Colonic mucosa (tissue), 4 donors: ENCODE data around the gene NOC2L. TPM values are rescaled to one million over a fixed set of nuclear protein-coding genes. Genes with fewer than 3 reads are reported as not detected.

Experiments
- DNase-seq: peaks from one replicate; pipeline ENCODE4 v3.0.0-alpha.2; 2020
- H3K27ac ChIP-seq: fragments of 200-600 bp; one replicate; pipeline ENCODE4 v1.8.0; 2021
- H3K27me3 ChIP-seq: fragments of 200-600 bp; one replicate; pipeline ENCODE4 v1.8.0; 2021
- H3K36me3 ChIP-seq: fragments of 200-600 bp; one replicate; pipeline ENCODE4 v1.8.0; 2021
- H3K4me1 ChIP-seq: fragments of 200-600 bp; one replicate; pipeline ENCODE4 v1.8.0; 2021; ENCODE audit warnings: mild to moderate bottlenecking
- H3K4me3 ChIP-seq: fragments of 200-600 bp; one replicate; pipeline ENCODE4 v1.8.0; 2021
- H3K9ac ChIP-seq, 2 donors: one replicate each; pipeline ENCODE4 v1.7.0; 2013; ENCODE audit warnings: control low read depth in 2 of 2, low read depth in 2 of 2, low read length in 2 of 2
- H3K9me3 ChIP-seq: fragments of 200-600 bp; one replicate; pipeline ENCODE4 v1.8.0; 2021
- CTCF ChIP-seq: fragments of 200-600 bp; IDR thresholded peaks from one replicate; pipeline ENCODE4 v1.8.0; 2022; ENCODE audit warnings: antibody characterized with exemption, mild to moderate bottlenecking
- intact Hi-C: fragments of 100-400 bp; cut with DNase I; formaldehyde crosslinking; loops from one replicate; pipeline ENCODE4 v1.14.1; 2022
- total RNA-seq, 2 donors: library from RNA; stranded (reverse); fragmentation: NEBNext Ultra II Directional in 1 of 2; extraction: Animal tissue kit (Norgen Biotek cat#: 25700) in 1 of 2; gene quantifications; one replicate each; pipeline ENCODE4 v1.2.1, GENCODE V29; 2021
- donor health status: healthy.
- donor health status: DM: no; HTN: no; CAD: no.
- donor health status: DM: no; HTN: no; CAD: no.

The NOC2L gene
- total RNA-seq, 2 donors from 2014 or later, result 46.9 to 127 TPM

GRCh38 chr1:910881-911721 lies 48.0 kb downstream of the NOC2L start:
- Histone ChIP-seq H3K9ac (no peak overlapping the region), H3K27ac (no peak overlapping the region), H3K9me3 (no peaks in the 10 kb centered on the region), H3K4me1 (peaks cover 4% of the 10 kb centered on the region), H3K36me3 (no peaks in the 10 kb centered on the region), H3K4me3 (no peak overlapping the region), H3K27me3 (peaks cover 37% of the 10 kb centered on the region)
- peak; percentile 17 for DNase-seq
- no peak for TF ChIP-seq CTCF
- intact Hi-C loops, result no loop called here

GRCh38 chr1:910311-910880 lies 48.7 kb downstream of the NOC2L start:
- no peak overlapping the region for H3K27ac ChIP-seq
- H3K36me3 ChIP-seq, result no peaks in the 10 kb centered on the region
- no peaks in the 10 kb centered on the region for H3K9me3 ChIP-seq
- peaks cover 37% of the 10 kb centered on the region for H3K27me3 ChIP-seq
- H3K9ac ChIP-seq, result no peak overlapping the region
- peak; percentile 16 for DNase-seq
- peaks cover 5% of the 10 kb centered on the region for H3K4me1 ChIP-seq
- no peak for TF ChIP-seq CTCF
- H3K4me3 ChIP-seq, result no peak overlapping the region
- intact Hi-C loops, result no loop called here

- H3K4me1 ChIP-seq, result peaks cover 10% of the 10 kb centered on the region
- H3K27ac ChIP-seq, result no peak overlapping the region
- no peak overlapping the region for H3K4me3 ChIP-seq
- no peaks in the 10 kb centered on the region for H3K36me3 ChIP-seq
- peaks cover 41% of the 10 kb centered on the region for H3K27me3 ChIP-seq
- no peak overlapping the region for H3K9ac ChIP-seq
- intact Hi-C loops, result no loop called here
- DNase-seq, result no peak
- no peak for TF ChIP-seq CTCF
- H3K9me3 ChIP-seq, result no peaks in the 10 kb centered on the region
Observed at GRCh38 chr1:909861-910310, 49.2 kb downstream of the NOC2L start.

DNA sequence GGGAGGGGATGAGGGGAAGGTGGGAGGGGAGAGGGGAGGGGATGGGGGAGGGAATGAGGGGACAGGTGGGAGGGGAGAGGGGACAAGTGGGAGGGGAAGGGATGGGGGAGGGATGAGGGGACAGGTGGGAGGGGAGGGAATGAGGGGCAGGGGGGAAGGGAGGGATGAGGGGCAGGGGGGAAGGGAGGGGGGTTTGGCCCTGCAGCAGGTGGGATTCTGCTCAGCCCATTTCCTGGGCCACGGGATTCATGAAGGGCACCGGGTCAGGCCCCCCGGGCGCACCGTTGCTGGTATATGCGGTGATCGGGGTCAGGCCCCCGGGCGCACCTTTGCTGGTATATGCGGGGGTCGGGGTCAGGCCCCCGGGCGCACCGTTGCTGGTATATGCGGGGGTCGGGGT lies 50.4 kb downstream of the NOC2L start:
- H3K36me3 ChIP-seq, result no peaks in the 10 kb centered on the region
- H3K4me1 ChIP-seq, result peaks cover 10% of the 10 kb centered on the region
- no peak for TF ChIP-seq CTCF
- H3K27ac ChIP-seq, result no peak overlapping the region
- H3K9ac ChIP-seq, result no peak overlapping the region
- H3K27me3 ChIP-seq, result peaks cover 34% of the 10 kb centered on the region
- no peak overlapping the region for H3K4me3 ChIP-seq
- no peaks in the 10 kb centered on the region for H3K9me3 ChIP-seq
- no peak for DNase-seq
- intact Hi-C loops, result no loop called here

DNA sequence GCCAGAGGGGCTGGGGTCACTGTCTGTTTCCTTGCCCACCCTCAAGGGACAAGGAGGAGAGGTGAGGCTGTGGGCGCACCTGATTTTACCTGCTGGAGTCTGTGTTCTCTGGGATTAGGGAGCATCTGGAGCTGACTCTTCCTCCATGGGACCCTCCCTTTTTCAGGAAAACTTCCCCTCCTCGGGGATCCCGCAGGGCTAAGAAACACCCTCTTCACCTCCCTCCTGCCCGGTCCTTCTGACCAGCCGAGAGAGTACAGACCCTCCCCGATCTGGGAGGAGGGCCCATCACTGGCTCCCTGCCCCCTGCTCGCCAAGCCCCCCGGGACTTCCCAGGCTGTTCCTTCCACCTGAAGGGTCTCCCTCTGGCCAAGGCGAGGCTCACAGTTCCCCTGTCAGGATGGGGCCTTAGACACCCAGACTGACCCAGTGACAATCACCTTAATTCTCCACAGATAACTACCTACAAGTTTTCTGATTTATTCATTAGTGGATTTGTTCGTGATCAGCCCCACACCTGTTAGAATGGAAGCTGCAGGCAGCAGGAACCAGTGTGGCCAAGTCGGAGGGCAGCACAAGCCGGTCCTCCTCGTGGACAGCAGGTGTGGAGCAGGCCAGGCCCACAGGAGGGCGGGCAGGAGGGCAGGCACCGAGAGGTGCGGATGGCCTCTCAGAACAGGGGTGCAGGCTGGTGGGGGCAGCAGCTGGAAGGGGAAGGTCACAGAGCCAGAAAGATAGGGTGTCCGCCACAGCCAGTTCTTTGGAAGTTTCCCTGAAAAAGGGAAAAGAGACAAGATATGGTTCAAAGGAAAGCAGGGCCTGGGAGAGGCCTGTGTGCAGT lies 51.2 kb downstream of the NOC2L start:
- Histone ChIP-seq H3K4me3 (no peak overlapping the region), H3K9me3 (no peaks in the 10 kb centered on the region), H3K27ac (no peak overlapping the region), H3K27me3 (peaks cover 32% of the 10 kb centered on the region), H3K36me3 (no peaks in the 10 kb centered on the region), H3K9ac (no peak overlapping the region), H3K4me1 (peaks cover 10% of the 10 kb centered on the region)
- peak; percentile 16 for DNase-seq
- intact Hi-C loops, result no loop called here
- TF ChIP-seq CTCF, result no peak
